Psoas muscle (tissue), 8 donors: ENCODE results near the gene GRM4. TPM values are rescaled to one million over a fixed set of nuclear protein-coding genes. Genes with fewer than 3 reads are reported as not detected.

Source experiments
- ATAC-seq, 4 donors: fragments of 200-7000 bp; cut with Tn5 transposase; one replicate each; pipeline ENCODE4 v1.9.1; 2020; ENCODE audit warnings: moderate library complexity in 3 of 4, mild to moderate bottlenecking in 2 of 4
- DNase-seq, 2 donors: peaks; one replicate each; pipeline ENCODE4 v3.0.0-alpha.2; 2020
- H3K27ac ChIP-seq: fragments of 200-600 bp; one replicate; pipeline ENCODE4 v1.8.0; 2022
- H3K27me3 ChIP-seq, 3 donors: fragments of 200-600 bp in 1 of 3; one replicate each; pipeline versions ENCODE4 v1.6.1 to v1.8.0; 2013 to 2022; ENCODE audit warnings: low read length in 2 of 3, mild to moderate bottlenecking in 2 of 3, moderate library complexity in 1 of 3; ENCODE audit not compliant: insufficient read depth in 3 of 3
- H3K36me3 ChIP-seq, 2 donors: fragments of 200-600 bp in 1 of 2; one replicate each; pipeline versions ENCODE4 v1.6.1 to v1.8.0; 2013 to 2022; ENCODE audit warnings: low read depth in 1 of 2, mild to moderate bottlenecking in 1 of 2, moderate library complexity in 1 of 2; ENCODE audit not compliant: insufficient read depth in 1 of 2
- H3K4me1 ChIP-seq: fragments of 200-600 bp; one replicate; pipeline ENCODE4 v1.8.0; 2022
- H3K4me3 ChIP-seq: fragments of 200-600 bp; one replicate; pipeline ENCODE4 v1.8.0; 2022; ENCODE audit warnings: mild to moderate bottlenecking
- H3K9me3 ChIP-seq: fragments of 200-600 bp; one replicate; pipeline ENCODE4 v1.8.0; 2022
- WGBS, 3 donors: extraction: QIAGEN DNeasy Blood & Tissue Kit; methylation state at CpG; one replicate each; pipeline versions ENCODE4 v1.1.6 to v1.1.7; 2013; 5-methylcytosine and 5-hydroxymethylcytosine counted together
- intact Hi-C, 2 donors: fragments of 100-400 bp; cut with DNase I; formaldehyde crosslinking; loops; one replicate each; pipeline versions ENCODE4 v1.11.0 to v1.14.2; 2022
- polyA plus RNA-seq, 3 donors: library from polyadenylated mRNA; stranded (reverse); fragments of 200-250 nt; gene quantifications; one replicate each; pipeline ENCODE4 v1.2.3, GENCODE V29; 2013
- total RNA-seq, 4 donors: library from RNA; stranded (reverse); fragmentation: NEBNext Ultra II Directional in 2 of 4; extraction: Animal tissue kit (Norgen Biotek cat#: 25700) in 2 of 4; gene quantifications; one replicate each; pipeline versions ENCODE4 v1.2.1 to v1.2.4, GENCODE V29; 2021 to 2023
- TF ChIP-seq, protein P1 (sequence below): fragments of 200-600 bp; IDR thresholded peaks from one replicate; pipeline ENCODE4 v1.8.0; 2022; ENCODE audit warnings: antibody characterized with exemption
- donor health status: healthy with polysubstance abuse.
- donor health status: DM: no; HTN: no; CAD: no; lungs with moderate emphysema.
- donor health status: Bipolar disorder and iron deficiency.
- donor health status: healthy.
- donor health status: DM: yes; HTN: yes; CAD: no.
- donor health status: DM: no; HTN: no; CAD: no.
- donor health status: DM: no; HTN: no; CAD: no.
- donor health status: DM: yes; HTN: yes; CAD: no.

Gene GRM4
- total and polyA plus RNA-seq, 7 donors = 0.07 to 0.39 (median 0.14) TPM; not detected in 4

DNA sequence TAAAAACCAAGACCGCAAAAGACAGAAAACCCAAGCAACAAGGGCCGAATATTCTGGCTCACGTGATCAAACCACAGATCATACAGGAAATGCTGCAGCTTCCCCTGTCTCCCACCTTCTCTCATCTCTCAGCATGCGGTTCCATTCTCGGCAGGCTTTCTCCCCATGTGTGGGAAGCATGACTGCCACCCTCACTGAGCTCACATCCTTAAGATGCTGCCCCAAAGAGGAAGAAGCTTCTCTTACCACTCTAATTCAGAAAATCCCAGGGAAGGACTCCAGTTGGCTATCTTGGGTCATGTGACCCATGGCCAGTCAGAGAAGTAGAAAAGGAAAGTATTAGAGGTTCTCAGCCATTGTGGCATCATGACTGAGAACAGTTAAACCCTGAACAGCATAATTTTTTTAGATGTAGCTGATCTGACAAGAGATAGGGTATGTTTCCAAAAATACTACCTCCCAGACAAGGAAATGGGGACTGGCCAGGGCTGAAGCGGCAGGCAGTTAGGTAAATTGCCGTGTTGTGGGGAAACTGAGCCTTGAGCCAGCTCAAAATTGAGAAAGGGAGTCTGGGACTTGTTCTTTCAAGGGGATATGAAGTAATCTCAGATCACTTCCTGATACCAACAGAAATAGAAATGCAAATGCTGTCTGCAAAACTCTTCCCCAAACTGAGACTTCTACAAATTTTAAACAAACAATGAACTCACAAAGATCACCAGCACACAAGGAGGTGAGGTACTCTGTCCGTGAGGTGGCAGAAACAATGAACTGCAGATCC, 37.1 kb upstream of the GRM4 start:
- Histone ChIP-seq H3K27ac (no peak overlapping the region), H3K4me1 (no peaks in the 10 kb centered on the region), H3K9me3 (peaks cover 6% of the 10 kb centered on the region), H3K36me3 (no peaks in the 10 kb centered on the region), H3K27me3 (peaks cover 0 to 5% (median 2%) of the 10 kb centered on the region in 3 donors), H3K4me3 (no peak overlapping the region)
- peak in 1 of 4 donors; percentile 19 for ATAC-seq
- intact Hi-C loops = no loop called here
- DNase-seq = no peak
- WGBS, 3 donors = 79 to 86% (median 85%) methylated on average over 8 of the region's 8 CpGs
- TF ChIP-seq, protein P1, sequence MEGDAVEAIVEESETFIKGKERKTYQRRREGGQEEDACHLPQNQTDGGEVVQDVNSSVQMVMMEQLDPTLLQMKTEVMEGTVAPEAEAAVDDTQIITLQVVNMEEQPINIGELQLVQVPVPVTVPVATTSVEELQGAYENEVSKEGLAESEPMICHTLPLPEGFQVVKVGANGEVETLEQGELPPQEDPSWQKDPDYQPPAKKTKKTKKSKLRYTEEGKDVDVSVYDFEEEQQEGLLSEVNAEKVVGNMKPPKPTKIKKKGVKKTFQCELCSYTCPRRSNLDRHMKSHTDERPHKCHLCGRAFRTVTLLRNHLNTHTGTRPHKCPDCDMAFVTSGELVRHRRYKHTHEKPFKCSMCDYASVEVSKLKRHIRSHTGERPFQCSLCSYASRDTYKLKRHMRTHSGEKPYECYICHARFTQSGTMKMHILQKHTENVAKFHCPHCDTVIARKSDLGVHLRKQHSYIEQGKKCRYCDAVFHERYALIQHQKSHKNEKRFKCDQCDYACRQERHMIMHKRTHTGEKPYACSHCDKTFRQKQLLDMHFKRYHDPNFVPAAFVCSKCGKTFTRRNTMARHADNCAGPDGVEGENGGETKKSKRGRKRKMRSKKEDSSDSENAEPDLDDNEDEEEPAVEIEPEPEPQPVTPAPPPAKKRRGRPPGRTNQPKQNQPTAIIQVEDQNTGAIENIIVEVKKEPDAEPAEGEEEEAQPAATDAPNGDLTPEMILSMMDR = no peak

DNA sequence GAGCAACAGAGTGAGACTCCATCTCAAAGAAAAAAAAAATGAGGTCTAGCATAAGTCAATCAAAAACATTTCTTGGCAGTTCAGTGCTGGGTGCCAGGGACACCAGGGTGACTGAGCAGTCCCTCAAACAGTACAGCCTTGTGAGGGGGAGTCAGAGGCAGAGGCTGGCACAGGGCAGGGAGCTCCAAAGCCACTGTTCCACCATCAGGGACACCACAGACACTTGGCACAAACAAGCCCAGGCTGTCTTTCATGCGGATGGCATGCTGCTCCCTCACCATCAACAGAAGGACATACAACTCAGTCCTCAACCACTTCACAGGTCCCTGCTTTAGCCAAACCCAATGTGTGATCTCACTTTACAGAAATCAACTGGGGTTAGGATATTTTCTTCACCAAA, 36.0 kb upstream of the GRM4 start:
- TF ChIP-seq, protein P1 = no peak
- no peaks in the 10 kb centered on the region for H3K4me1 ChIP-seq
- H3K36me3 ChIP-seq = no peaks in the 10 kb centered on the region
- WGBS, 3 donors = 54 to 63% (median 62%) methylated on average over 1 of the region's 1 CpG
- DNase-seq = no peak
- H3K4me3 ChIP-seq = no peak overlapping the region
- peaks cover 6% of the 10 kb centered on the region for H3K9me3 ChIP-seq
- ATAC-seq = no peak
- H3K27ac ChIP-seq = no peak overlapping the region
- peaks cover 0 to 5% (median 2%) of the 10 kb centered on the region in 3 donors for H3K27me3 ChIP-seq
- intact Hi-C loops = no loop called here

DNA sequence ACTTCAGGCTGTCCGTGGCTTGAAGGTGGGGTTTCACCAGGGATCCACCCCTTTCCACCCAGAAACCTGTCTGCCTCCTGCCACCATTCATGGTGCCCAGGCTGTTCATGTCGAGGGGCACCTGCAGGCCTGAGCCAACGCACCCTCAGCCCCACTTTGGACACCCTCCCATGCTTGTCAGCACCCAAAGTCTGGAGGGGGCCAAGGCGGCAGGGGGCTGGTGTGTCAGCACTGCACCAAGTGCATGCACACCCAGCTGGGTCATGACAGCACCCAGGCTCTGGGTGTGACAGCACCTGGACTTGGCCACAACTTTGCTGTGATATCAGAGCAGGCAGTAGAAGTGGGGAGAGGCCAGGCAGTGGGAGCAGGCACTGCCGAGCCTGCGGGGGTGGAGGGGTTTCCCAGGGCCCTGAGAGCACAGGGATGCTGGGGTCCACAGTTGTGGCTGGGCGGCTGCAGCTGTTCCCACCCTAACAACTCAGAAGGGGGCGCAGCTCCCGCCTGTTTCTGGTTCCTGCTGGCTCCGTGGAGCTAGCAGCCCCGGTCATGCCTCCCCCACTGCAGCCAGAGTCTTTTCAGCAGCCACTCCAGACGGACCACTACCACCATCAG, 33.3 kb upstream of the GRM4 start:
- H3K27ac ChIP-seq = no peak overlapping the region
- 63 to 69% (median 68%) methylated on average over 11 to 12 of the region's 12 CpGs for WGBS, 3 donors
- peaks cover 6% of the 10 kb centered on the region for H3K9me3 ChIP-seq
- intact Hi-C loops = no loop called here
- H3K4me1 ChIP-seq = no peaks in the 10 kb centered on the region
- no peak for DNase-seq
- H3K4me3 ChIP-seq = no peak overlapping the region
- no peaks in the 10 kb centered on the region for H3K36me3 ChIP-seq
- H3K27me3 ChIP-seq = peaks cover 0 to 5% (median 2%) of the 10 kb centered on the region in 3 donors
- ATAC-seq = no peak
- TF ChIP-seq, protein P1 = no peak

DNA sequence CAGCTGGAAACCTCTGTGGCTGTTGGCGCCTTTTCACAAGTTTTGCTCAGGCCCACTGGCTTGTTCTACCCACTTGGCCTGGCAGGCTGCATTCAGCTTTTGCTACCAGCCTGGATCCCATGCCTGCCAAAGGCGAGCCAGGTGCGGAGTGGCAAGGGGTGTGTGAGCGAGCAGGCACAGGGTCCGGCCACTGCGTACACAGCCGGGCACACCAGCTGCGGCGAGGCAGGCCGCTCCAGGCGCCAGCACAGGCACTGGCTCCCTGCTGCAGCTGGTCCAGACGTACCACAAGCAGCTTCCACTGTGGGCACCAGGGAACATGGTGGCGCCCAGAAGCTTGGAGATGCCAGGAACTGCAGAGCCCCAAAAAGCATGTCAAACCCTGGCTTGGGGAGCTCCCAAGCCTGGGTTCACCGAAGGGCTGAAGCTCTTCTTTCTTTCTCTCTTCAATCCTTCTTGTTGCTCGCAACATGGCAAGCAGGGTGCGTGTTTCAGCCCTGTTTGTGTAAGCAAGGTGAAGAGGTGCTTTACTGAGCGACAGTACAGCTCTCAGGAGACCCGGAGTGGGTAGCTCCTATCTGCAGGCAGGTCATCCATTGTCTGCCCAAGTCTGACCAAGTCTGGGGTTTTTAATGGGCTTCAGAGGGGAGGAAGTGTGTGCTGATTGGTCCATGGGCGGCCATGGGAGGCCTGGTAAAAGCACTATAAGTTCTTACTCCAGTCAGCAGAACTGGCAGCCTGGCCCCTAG, 32.6 kb upstream of the GRM4 start:
- Histone ChIP-seq H3K27ac (no peak overlapping the region), H3K27me3 (peaks cover 0 to 5% (median 2%) of the 10 kb centered on the region in 3 donors), H3K4me3 (no peak overlapping the region), H3K36me3 (no peaks in the 10 kb centered on the region), H3K4me1 (no peaks in the 10 kb centered on the region), H3K9me3 (peaks cover 4% of the 10 kb centered on the region)
- WGBS, 3 donors = 54 to 71% (median 55%) methylated on average over 19 of the region's 19 CpGs
- intact Hi-C loops = no loop called here
- DNase-seq = no peak
- TF ChIP-seq, protein P1 = no peak
- no peak for ATAC-seq
